ENCODE data around the gene CEP57. TPM values are rescaled to one million over a fixed set of nuclear protein-coding genes. Genes with fewer than 3 reads are reported as not detected.

Gene CEP57
- polyA plus RNA-seq, 1 donor (not counting 4 experiments of a cell fraction or from before 2014, with no cell fraction given), result 27.1 TPM

GRCh38 chr11:95831198-95831883 is 41.0 kb downstream of the CEP57 start:
- Histone ChIP-seq H2AFZ (ENCODE audit: control insufficient read depth, low read length) (no peak overlapping the region), H3K79me2 (ENCODE audit: control insufficient read depth, insufficient read depth, low read length) (no peaks in the 10 kb centered on the region), H3K4me1 (ENCODE audit: control insufficient read depth, extremely low read depth, insufficient read depth, low read length) (peaks cover 14% of the 10 kb centered on the region), H3K36me3 (ENCODE audit: control insufficient read depth in 2 of 2, extremely low read depth in 1 of 2, insufficient read depth in 2 of 2, low read length in 2 of 2) (peaks cover 6 to 15% of the 10 kb centered on the region in 2 experiments), H3K4me3 (ENCODE audit: control insufficient read depth in 2 of 3, extremely low read depth in 1 of 3, insufficient read depth in 2 of 3, low read depth in 1 of 3, low read length in 3 of 3) (no peak overlapping the region), H3K9me1 (ENCODE audit: control insufficient read depth, extremely low read depth, insufficient read depth, low read length) (no peaks in the 10 kb centered on the region), H3K27ac (ENCODE audit: control insufficient read depth, insufficient read depth, low read length) (peak overlapping the region; percentile 28), H3K9me3 (ENCODE audit: control insufficient read depth, low read depth, low read length) (no peaks in the 10 kb centered on the region), H3K9ac (ENCODE audit: control insufficient read depth, extremely low read depth, insufficient read depth, low read length) (no peak overlapping the region), H3K4me2 (ENCODE audit: control insufficient read depth, extremely low read depth, insufficient read depth, low read depth, low read length) (no peak overlapping the region), H4K20me1 (ENCODE audit: control insufficient read depth, extremely low read depth, insufficient read depth, low read length) (no peaks in the 10 kb centered on the region), H3K27me3 (ENCODE audit: control insufficient read depth, extremely low read depth, insufficient read depth, low read length) (no peaks in the 10 kb centered on the region)
- peak; percentile 35 for DNase-seq (ENCODE audit: low read depth, low spot score)
- dilution Hi-C loops (cut with MboI; ENCODE audit: extremely low pct_ligation_motif_present, low sequenced_read_pairs), result no loop called here
- peak; percentile 64 for FAIRE-seq
- no peak for TF ChIP-seq CTCF (optimal IDR thresholded peaks at IDR 0.05 in 1 of 3, IDR thresholded peaks at IDR 0.05 in 1 of 3, conservative IDR thresholded peaks at IDR 0.05 in 1 of 3; ENCODE audit: extremely low read depth in 1 of 3, insufficient read depth in 2 of 3, low read length in 3 of 3)
- no peak for TF ChIP-seq EZH2 (IDR thresholded peaks at IDR 0.05; ENCODE audit: low read length)

GRCh38 chr11:95832763-95833162 is 42.5 kb downstream of the CEP57 start:
- Histone ChIP-seq H3K27ac (ENCODE audit: control insufficient read depth, insufficient read depth, low read length) (no peak overlapping the region), H3K9me1 (ENCODE audit: control insufficient read depth, extremely low read depth, insufficient read depth, low read length) (no peaks in the 10 kb centered on the region), H3K4me3 (ENCODE audit: control insufficient read depth in 2 of 3, extremely low read depth in 1 of 3, insufficient read depth in 2 of 3, low read depth in 1 of 3, low read length in 3 of 3) (no peak overlapping the region), H3K9ac (ENCODE audit: control insufficient read depth, extremely low read depth, insufficient read depth, low read length) (no peak overlapping the region), H3K27me3 (ENCODE audit: control insufficient read depth, extremely low read depth, insufficient read depth, low read length) (no peaks in the 10 kb centered on the region), H4K20me1 (ENCODE audit: control insufficient read depth, extremely low read depth, insufficient read depth, low read length) (no peaks in the 10 kb centered on the region), H2AFZ (ENCODE audit: control insufficient read depth, low read length) (no peak overlapping the region), H3K79me2 (ENCODE audit: control insufficient read depth, insufficient read depth, low read length) (no peaks in the 10 kb centered on the region), H3K4me1 (ENCODE audit: control insufficient read depth, extremely low read depth, insufficient read depth, low read length) (peaks cover 14% of the 10 kb centered on the region), H3K9me3 (ENCODE audit: control insufficient read depth, low read depth, low read length) (no peaks in the 10 kb centered on the region), H3K4me2 (ENCODE audit: control insufficient read depth, extremely low read depth, insufficient read depth, low read depth, low read length) (no peak overlapping the region), H3K36me3 (ENCODE audit: control insufficient read depth in 2 of 2, extremely low read depth in 1 of 2, insufficient read depth in 2 of 2, low read length in 2 of 2) (peaks cover 6 to 16% of the 10 kb centered on the region in 2 experiments)
- FAIRE-seq (no peak), DNase-seq (ENCODE audit: low read depth, low spot score) (no peak)
- dilution Hi-C loops (cut with MboI; ENCODE audit: extremely low pct_ligation_motif_present, low sequenced_read_pairs), result no loop called here
- TF ChIP-seq CTCF (optimal IDR thresholded peaks at IDR 0.05 in 1 of 3, IDR thresholded peaks at IDR 0.05 in 1 of 3, conservative IDR thresholded peaks at IDR 0.05 in 1 of 3; ENCODE audit: extremely low read depth in 1 of 3, insufficient read depth in 2 of 3, low read length in 3 of 3) (no peak), EZH2 (IDR thresholded peaks at IDR 0.05; ENCODE audit: low read length) (no peak)
